ENCODE data around the gene GRM5.
"Not testable (repeated sequence)": the region's sequence is repeated elsewhere in the genome, so short reads cannot be mapped to it uniquely, and the experiment has no call there.

The GRM5 gene

DNA sequence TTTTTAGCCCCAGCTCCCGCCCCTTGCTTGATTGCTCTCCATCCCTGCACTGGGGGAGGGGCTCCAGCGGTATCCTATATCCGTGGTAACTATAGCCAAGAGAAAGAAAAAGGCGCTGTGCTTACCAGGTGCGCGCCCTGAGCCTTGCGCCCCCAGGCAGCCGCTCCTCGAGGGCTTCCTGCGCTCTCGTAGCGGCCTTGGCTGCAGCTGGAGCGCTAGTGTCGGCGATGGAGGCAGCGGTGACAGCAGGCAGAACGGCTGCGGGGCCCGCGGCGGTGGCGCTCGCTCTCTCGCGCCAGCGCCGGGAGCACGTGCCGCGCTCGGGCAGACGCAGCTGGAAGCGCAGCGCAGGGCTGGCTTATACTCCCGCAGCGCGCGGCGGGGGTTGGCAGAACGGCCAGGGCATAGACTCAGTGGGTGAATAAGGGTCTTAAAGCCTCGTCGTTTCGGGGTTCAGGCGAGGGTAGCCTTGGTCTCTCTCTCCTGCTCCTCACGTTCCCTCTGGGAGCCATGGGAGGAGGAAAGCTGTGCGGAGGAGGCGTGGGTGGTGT, at the start of gene GRM5:
Gene GRM5 (minus strand): TSS at position 332 of the 551 bp plus-strand sequence. CDS start 18,110 bp downstream, outside the sequence.
- DNase-seq (ENCODE audit: low read depth), result not testable (repeated sequence)

DNA sequence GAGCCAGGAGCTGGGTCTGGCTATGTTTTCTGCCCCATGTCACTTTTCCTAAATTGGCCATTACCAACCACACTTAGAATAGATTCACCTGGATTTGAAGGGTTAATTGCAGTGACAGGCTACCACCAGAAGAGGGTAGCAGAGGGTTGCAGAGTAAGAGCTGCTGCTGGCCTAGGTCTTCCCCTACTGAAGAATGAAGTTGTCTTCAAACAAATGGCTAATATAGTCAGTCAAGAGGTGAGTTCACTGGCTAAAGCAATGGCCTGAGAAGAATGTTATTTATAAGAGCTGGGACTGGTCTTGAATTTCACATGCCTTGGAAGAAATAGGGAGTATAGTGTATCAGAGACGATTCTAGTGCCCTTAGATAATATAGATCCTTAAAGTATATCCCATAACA, 32.2 kb upstream of the GRM5 start:
- DNase-seq (ENCODE audit: low read depth), result not testable (repeated sequence)

DNA sequence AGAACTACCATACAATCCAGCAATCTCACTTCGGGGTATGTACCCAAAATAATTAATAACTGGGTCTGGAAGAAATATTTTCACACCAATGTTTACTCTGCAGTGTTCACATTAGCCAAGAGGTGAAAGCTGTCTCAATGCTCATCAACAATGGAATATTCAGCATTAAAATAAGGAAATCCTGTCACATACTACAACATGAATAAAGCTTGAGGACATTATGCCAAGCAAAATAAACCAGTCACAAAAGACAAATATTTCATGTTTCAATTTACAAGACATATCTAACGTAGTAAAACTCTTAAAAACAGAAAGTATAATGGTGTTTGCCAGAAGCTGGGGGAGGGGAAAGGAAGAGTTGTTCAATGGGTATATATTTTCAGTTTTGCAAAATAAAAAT, 28.0 kb upstream of the GRM5 start:
- not testable (repeated sequence) for DNase-seq (ENCODE audit: low read depth)

DNA sequence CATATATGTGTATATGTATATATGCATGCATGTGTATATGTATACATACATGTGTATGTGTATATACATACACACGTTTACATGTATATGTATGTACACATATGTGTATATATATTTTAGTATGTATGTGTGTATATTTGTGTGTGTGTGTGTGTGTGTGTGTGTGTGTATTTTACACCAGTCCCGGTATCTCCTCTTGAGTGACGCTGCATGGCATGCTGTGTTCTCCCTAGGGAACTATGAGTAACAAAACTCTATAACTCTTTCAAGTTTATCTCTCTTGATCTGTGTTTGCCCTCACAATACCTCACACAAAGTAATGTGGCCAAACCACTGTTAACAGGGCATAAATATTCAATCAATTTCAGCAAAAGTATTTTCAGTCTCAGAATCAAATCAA, 19.2 kb upstream of the GRM5 start:
- not testable (repeated sequence) for DNase-seq (ENCODE audit: low read depth)

DNA sequence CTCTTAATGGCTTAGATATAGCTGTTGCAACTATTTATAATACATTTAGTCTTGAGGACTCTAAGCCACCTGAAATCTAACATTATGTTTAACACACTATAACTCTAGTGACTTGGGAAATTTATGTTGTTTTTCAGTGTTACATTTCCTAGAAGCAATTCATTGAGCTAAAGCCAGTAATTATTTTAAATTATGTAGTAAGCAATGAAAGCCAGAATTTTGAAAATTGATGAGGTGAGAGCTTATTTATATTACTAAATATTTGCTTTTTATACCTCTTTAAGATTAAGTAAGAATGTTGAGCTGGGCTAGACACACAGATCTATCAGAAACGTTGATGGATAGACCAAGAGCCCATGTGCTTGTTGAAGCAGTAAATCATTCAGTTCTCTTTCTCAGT, 5.1 kb upstream of the GRM5 start:
- not testable (repeated sequence) for DNase-seq (ENCODE audit: low read depth)

DNA sequence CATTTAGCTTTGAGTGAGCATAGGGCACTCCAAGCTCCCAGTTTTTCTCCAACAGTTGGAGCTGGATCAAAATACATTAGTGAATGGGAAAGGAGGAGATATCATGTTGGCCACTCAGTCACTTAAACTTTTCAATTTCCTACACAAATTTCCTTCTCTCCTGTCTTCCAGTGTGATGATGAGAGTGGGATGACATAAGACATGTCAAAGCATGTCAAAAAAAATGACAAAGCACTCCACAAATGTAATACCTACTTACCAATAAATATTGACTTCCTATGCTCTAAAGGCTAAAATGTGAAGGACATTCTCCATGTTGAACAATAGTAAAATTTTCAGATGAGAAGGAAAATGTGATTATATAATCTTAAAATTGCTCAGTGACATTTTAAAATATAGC, 1.5 kb upstream of the GRM5 start:
- DNase-seq (ENCODE audit: low read depth), result no peak

DNA sequence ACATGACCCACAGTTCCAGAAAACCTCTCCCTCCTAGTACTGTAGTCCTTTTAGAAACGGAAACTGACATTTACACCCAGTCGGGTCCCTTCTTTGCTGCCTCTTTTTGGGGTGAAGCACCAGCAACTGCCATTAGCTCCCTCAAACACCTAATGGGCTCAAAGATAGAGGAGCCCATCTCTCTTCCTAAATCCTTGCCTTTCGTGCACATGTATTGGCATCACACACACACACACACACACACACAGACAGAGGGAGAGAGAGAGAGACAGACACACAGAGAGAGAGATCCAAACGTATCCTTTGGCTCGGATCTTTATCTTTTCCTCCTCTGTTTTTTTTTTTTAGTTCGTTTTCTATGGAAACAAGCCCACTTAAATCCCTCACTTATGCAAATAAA, 716 bp downstream of the GRM5 start:
- no peak for DNase-seq (ENCODE audit: low read depth)

DNA sequence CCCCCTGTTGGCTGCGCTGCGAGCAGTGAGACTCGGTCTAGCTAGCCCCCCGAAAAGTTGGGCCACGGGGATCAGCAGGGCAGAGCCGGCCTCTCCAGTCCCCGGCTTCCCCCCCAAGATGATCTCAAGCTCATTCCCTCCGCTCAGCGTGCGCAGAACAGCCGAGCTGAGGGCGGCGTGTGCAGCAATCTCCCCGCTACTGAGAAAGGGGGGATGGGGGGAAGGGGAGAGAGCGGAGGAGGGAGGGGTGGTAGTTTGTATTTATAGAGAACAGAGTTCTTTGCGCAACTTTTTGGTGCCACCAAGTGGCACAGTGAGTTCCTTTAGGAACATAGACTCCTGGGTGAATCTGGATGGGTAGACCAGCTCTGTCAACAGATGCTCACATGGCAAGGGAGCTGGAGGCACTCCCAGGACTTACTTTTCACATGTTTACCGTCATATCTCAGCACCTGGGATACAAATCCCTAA, 2.3 kb downstream of the GRM5 start:
- DNase-seq (ENCODE audit: low read depth), result not testable (repeated sequence)

DNA sequence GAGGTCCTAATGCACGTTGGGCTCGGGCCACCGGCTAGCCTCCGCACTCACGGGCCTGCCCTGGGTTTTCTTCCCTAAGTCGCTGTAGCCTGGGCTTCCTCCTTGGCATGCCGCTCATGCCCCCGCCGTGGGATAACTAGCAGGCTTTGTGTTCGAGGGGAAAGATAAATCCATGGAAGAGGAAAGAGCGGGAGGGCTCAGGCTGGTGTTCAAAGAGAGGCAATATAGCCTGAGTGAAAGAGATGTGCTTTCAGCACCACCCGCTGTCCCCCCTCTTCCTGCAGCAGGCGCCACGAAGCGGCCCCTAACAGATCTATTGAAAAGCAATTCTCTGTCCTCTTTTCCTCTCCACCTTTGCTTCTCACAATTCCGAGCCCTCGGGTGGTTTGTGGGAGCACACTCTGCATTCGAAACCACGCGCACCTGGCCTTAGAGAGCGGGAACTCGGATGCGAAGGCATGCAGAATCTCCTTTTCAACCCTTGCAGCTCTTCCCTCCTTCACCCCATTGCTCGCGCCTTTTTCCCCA, 2.9 kb downstream of the GRM5 start:
- not testable (repeated sequence) for DNase-seq (ENCODE audit: low read depth)

DNA sequence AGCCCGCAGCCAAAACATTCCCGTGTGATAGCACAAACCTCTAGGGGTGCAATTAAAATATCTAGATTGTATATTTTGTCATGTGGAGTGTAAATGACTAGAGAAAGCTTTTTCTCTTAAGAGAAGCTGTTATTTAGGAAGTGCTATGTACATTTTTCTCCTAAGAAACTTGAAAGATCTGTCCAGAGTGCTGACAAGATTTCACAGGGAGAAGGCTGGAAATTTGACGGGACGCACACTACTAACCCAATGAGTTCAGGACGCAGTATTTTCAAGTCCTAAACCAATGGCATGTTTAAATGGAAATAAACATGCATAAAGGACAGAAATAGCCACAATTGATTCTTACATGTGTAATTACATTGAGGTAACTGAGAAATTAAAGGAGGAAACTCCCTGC, 3.9 kb downstream of the GRM5 start:
- DNase-seq (ENCODE audit: low read depth), result not testable (repeated sequence)

DNA sequence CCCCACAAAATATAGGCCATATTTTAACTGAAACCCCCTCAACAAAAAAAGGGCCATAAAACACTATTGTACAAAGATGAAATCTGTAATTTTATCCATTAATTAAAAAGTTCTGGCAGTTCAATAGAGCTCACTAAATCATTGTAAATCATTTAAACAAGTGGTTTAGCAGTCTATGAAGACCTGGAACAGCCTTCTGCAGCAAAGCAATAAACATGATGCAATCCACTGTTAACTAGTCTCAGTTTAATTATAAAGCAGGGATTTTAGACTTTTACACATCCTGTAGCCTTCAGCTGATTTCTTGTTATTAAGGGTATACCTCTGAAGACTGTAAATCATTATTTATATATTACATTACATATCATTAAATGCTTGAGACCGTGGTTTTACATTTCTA, 8.4 kb downstream of the GRM5 start:
- not testable (repeated sequence) for DNase-seq (ENCODE audit: low read depth)

DNA sequence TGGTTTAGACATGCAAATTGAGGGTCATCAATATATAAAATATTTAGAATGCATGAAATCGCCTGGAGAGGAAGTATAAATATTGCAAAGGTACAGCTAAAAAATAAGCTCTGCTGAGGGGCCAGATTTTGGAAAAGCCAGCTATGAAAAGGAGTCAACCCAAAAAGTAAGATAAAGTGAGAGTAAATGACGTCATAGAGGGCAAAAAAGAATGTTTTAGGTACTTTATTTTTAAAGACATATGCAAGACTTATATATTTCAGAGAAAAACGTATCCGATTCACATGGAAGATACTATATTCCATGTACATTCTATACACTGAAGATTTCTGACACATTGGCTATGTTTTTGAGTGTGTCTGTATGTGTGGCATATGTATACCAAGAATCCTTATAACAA, 13.6 kb downstream of the GRM5 start:
- no peak for DNase-seq (ENCODE audit: low read depth)

DNA sequence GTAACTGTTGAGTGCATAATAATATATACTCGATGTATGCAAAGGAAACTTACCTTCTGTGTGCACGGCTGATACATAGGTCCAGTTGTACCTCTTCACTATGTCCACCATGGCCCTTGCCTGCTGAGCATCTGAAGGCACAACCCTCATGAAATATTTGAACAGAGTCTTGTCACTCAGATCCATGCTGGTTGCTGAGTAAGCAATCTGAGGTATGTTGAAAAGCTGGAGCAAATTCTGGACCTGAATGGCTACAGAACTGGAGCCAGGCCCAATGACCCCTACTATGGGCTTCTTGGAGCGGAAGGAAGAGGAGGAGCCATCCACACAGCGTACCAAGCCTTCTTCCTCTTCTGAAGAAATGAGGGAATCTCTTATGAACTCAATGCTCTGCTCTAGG, 18.6 kb downstream of the GRM5 start:
- not testable (repeated sequence) for DNase-seq (ENCODE audit: low read depth)

DNA sequence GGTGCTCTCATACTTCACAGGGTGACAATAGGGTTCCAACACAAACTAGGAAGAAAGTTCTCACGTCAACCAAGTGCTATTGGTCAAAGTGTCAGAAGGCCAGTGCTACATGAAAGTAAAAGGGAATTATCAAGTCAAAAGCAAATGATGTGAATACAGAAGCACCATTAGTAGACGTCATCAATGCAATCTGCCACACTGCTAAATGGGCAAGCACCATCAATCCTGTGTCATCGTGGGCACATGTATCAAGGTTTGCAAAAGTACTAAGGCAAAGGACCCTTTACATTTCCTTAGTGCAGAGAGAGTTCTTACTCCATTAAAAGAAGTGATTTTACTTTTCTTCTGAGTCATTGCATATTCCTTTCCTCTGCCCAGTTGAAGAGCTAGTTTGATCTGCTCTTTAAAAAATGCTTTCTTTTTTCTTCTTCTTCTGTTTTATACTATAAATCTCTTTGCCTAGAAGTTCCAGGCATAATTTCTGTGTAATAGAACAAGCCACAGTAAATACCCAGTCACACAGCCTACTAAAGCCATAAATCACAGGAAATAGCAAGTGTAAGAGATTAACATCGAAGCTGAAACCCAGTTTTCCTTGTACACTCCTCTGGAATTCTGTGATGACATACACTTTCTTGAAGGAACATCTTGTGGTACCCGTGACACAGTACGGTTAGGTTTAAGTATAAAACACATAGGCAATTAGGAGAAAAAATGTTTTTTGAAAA, 21.8 kb downstream of the GRM5 start:
- not testable (repeated sequence) for DNase-seq (ENCODE audit: low read depth)

DNA sequence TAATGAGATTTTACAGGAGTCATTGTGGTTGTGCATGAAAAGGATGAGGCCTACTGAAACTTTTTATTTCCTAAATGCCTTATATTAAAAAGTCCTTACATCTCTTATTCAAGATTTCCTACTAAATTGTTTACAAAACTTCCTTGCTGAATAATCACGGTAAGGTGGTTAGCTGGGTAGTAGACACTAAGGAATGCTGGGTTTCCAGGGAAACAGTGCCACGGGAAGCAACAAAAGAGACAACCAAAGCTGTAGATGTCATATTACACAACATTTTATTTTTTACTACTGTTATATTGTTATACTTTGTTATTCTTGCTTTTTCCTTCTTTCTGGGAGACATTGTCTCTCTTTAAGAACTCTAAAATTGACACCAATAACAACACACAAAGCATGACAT, 36.1 kb downstream of the GRM5 start:
- DNase-seq (ENCODE audit: low read depth), result not testable (repeated sequence)

DNA sequence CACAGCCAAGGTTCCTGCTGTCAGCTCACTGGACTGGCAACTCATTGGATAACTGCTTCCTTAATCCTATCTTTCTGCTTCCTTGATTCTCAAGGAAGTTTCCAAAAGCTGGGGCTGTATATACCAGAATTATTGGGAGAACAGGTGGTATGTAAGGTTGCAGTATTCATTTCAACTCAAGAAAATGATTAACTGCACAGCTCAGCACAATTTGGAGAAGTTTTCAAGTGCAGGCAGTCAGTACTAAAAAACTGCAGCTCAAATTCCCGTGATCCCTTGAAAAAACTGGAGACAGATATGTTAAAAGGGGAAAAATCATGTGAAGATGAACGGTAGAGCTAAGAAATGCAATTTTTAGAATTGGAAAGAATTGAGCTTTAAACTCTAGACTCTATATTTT, 44.4 kb downstream of the GRM5 start:
- DNase-seq (ENCODE audit: low read depth), result no peak

DNA sequence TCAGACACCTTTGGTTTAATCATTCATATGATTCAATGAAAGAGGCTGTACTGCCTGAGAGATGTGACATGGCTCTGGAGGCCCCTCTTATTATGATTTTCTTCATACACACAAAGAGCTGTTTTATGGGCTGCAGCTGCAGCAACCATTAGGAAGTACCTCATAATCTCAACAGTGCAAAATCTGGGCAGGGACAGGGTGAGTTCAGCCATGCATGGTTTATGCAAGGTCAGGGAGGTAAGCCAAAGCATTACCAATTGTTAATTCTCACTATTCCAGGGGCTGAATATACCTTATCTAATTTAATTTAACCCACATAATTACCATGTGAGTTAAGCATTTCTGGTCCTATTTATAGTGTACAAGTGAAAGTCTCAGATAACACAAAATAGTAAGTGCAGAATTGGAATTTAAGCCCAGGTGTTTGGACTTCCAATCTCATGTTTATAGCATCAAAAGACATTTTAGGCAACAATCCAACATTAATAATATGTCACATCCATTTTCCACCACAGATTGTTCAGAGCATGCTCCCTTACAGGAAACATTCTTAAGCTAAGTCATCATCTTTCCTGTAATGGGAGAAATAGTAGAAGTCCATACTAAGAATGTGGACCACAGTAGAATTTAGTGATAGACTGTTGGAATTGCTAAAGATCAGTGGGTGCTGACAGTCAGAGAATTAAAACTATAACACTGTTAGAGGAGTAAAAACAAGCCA, 45.8 kb downstream of the GRM5 start:
- DNase-seq (ENCODE audit: low read depth), result not testable (repeated sequence)

DNA sequence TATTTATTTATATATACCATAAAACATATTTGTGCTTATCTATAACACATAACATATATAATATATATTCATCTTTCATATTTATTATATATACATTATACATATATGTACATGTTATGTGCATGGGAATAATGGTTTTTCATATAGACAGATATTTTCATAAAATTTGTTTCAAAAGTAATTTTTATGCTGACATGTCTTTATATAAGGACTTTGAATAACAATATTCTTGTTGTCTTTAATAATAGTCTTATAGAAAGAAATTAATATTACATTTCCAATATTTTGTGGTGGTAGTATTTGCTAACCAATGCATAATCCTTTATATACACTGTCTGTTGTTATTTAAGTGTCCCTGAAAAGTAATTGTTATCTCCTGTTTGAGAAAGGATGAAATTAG, 49.6 kb downstream of the GRM5 start:
- no peak for DNase-seq (ENCODE audit: low read depth)

DNA sequence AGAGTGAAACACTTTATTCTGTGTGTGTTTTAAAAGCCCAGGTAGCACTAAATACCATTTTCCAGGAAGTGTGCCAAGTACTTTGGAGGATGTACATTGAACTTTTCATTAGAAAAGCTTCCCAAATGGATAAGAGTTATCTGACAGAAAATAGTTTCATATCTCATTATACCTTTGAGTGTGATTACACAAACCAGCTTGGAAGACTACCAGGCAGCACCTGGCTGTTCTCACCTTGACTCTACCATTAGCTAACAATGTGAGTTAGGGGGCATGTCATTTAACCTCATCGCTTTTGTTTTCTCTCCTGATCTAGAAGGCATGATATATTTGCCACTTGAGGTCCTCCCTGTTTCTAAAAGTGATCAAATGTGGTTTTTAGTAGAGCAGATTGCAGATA, 50.2 kb downstream of the GRM5 start:
- DNase-seq (ENCODE audit: low read depth), result no peak

DNA sequence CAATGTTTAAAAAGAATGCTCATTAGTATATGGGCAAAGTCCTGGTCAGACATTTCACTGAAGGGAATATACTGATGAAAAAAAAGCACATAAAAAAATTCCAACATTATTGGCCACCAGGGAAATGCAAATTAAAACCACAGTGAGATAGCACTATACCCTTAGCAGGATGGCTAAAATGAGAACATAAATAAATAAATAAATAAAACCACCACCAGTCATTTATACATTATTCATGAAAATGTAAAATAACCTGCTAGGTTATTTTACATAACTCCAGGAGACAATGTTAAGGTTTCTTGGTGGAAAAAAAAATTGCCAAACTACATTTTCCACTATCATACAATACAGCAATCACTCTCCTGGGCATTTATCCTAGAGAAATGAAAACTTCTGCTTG, 64.9 kb downstream of the GRM5 start:
- DNase-seq (ENCODE audit: low read depth), result not testable (repeated sequence)

DNA sequence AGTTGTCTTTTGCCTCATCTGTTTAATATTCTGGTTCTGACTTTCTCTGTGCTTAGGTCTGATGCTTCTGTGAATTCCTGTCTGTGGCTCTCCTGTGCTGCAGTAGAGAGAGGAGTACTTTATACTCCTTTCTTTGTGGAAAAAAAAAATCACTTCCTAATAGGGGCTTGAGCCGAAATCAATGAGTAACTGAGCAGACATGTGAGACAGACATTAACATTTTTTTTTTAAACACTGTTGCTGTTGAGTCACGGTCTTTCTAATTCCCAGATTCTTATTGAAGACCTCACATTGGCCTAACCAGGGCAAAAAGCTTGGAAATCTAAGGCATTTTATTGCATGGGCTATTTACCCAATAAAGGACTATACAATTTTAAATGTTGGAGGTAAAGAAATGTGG, 86.1 kb downstream of the GRM5 start:
- no peak for DNase-seq (ENCODE audit: low read depth)

DNA sequence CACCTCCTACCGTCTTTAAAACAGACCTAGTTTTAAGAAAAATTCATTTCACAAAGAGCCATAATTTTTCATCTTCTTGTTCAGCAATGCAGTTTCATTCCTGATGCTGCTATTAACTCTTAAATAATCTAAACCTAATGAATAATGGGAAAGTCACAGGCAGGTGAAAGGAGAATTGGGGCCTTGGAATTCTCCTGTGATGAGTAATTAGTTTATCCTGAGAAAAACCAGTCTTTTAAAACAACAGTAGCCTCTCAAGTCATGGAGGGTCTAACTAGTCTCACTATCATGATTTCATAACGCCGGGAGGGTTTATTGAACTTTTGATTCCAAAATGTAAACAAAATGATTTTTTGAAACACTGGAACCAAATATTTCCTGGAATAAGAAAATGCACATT, 86.8 kb downstream of the GRM5 start:
- not testable (repeated sequence) for DNase-seq (ENCODE audit: low read depth)

DNA sequence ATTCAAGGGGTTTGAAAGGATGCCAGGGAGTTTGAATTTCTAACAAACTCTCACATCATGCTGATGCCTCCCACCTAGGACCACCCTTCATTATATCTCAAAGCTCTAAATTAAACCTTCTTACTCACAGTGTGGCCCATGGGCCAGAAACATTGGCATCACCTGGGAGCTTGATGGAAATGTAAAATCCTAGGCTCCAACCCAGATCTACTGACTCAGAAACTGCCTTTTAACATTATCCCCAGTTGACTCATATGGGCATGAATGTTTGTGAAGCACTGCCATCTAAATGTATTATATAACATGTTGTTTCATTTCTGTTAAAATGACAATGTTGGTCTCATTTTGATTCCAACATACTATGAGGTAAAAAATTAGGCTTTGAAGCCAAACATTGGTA, 90.3 kb downstream of the GRM5 start:
- not testable (repeated sequence) for DNase-seq (ENCODE audit: low read depth)
